HG03064 (cell line): Measurements from ENCODE around the gene SFXN1.
"Not testable (repeated sequence)": the region's sequence is repeated elsewhere in the genome, so short reads cannot be mapped to it uniquely, and the experiment has no call there.

ENCODE experiments used
- ATAC-seq: cut with Tn5 transposase; IDR thresholded peaks from one replicate; pipeline ENCODE4 v1.9.1; 2021; ENCODE audit warnings: low read depth; ENCODE audit not compliant: unreplicated experiment

The SFXN1 gene

DNA sequence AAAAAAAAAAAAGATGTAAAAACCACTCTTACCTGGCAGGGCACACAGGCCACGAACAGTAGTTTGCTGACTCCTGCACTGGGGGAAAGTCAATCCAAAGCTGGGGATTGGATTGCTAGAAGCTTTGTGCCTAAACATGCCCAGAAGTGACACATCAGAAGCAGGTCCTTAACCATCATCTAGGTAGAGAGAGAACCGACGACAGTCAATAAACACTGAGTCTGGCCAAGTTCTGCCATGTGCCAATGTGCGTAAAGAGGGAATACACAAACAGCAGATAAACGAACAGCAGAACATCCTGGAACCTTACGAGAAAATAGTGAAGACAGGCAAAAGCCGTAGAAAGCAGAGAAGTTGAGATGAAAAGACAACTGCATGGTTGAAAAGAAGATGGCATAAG is 14.9 kb downstream of the SFXN1 start:
- ATAC-seq = no peak

DNA sequence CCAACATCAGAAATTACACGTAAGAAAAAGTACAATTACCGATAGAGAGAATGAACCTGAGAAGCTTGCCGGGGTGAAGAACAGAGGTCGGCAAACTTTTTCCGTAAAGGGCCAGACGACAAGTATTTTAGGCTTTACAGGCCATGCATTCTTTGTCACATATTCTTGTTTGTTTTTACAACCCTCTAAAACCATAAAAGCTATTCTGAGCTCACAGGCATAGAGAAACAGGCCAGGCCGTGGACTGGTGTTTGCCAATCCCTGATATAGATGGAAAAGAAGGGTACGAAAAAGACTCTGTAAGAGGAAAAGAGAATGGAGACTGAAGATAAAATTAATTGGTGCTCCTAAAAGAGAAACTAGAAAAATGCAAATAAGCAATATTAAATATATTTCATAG is 15.4 kb downstream of the SFXN1 start:
- no peak for ATAC-seq

DNA sequence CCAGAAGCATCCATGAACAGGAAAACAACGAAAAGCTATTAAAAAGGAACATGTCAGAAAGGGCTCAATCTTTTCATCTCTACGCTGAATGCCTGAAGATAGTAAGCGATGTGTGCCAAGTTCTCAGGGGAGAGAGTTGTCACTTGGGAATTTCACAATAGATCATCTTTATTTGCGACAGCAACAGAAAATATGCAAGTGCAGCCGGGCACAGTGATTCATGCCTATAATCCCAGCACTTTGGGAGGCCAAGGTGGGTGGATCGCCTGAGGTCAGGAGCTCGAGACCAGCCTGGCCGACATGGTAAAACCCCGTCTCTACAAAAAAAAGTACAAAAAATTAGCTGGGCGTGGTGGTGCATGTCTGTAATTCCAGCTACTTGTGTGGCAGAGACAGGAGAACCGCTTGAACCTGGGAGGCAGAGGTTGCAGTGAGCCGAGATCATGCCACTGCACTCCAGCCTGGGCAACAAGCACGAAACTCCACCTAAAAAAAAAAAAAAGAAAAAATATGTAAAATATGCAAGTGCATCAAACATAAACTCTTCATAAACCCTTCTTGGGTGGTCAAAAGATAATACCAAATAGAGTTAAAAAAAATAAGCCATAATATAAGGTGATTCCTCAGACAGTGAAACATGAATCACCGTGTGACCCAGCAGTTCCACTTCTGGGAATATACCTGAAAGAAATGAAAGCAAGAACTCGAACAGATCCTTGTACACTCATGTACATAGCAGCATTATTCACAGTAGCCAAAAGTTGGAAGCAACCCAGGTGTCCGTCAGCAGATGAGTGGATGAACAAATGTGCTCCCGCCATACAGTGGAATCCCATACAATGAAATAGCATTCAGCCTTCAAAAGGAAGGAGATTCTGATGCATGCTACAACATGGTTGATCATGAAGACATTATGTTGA is 16.2 kb downstream of the SFXN1 start:
- ATAC-seq = no peak

DNA sequence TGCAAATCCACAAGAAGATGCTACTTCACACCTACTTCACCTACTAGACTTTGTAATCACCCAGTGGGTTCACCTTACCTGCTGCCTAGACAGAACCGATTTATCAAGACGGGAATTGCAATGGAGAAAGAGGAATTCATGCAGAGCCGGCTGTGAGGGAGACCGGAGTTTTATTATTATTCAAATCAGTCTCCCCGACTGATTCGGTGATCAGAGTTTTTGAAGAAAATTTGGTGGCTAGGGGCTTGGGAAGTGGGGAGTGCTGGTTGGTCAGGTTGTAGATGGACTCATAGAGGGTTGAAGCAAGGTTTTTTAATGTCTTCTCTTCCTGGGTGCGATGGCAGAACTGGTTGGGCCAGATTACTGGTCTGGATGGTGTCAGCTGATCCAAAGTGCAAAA is 23.4 kb downstream of the SFXN1 start:
- no peak for ATAC-seq

DNA sequence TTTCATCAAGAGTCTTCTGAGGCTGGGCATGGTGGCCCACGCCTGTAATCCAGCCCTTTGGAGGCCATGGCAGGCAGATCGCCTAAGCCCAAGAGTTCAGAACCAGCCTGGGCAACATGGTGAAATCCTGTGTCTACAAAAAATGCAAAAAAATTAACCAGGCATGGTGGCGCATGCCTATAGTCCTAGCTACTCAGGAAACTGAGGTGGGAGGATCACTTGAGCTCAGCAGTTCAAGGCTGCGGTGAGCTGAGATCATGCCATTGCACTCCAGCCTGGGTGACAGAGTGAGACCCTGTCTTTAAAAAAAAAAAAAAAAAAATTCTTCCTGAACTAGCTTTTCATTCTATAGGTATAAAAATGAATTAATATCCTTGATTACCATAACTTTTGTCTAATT is 29.3 kb downstream of the SFXN1 start:
- ATAC-seq = not testable (repeated sequence)

DNA sequence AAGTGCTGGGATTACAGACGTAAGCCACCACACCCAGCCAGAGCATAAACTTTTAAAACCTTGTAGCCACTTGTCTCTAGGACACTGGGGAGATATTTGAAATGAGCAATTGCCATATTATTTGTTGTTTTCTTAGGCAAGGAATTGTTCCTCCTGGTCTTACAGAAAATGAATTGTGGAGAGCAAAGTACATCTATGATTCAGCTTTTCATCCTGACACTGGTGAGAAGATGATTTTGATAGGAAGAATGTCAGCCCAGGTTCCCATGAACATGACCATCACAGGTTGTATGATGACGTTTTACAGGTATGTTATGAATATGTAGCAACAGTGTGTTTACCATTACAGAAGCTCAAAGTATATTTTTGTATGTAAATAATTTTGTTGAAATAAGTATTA is 30.5 kb downstream of the SFXN1 start:
- no peak for ATAC-seq

DNA sequence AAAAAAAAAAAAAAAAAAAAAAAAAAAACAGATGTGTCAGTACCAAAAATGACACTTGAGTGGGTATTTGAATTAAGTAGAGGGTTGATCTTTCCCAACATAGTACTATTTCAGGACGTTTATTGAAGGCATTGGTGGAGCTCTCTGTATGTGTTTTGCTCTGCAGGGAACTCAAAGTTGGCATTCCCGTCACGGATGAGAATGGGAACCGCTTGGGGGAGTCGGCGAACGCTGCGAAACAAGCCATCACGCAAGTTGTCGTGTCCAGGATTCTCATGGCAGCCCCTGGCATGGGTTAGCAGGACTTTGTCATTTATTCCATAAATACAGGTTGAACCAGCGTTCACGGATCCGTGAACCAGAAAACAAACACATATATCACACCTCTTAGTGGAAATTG is 34.9 kb downstream of the SFXN1 start:
- ATAC-seq = no peak

DNA sequence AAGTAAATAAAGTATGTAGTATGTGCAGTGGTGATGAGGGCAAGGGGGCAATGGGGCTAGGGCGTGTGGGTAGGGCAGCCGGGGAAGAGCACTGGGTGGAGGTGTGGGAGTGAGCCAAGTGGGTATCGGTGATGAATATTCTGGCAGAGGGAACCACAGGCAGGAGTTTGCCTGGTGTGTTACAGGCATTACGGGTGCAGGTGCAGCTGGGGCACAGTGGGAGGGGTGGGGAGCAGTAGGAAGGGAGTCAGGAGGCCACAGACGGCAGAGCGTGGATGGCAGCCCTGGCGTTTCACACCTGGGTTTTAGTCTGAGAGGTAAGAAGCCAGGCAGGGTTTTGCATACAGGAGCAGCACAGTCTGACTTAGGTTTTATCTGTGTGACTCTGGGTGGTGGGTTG is 35.4 kb downstream of the SFXN1 start:
- ATAC-seq = no peak

DNA sequence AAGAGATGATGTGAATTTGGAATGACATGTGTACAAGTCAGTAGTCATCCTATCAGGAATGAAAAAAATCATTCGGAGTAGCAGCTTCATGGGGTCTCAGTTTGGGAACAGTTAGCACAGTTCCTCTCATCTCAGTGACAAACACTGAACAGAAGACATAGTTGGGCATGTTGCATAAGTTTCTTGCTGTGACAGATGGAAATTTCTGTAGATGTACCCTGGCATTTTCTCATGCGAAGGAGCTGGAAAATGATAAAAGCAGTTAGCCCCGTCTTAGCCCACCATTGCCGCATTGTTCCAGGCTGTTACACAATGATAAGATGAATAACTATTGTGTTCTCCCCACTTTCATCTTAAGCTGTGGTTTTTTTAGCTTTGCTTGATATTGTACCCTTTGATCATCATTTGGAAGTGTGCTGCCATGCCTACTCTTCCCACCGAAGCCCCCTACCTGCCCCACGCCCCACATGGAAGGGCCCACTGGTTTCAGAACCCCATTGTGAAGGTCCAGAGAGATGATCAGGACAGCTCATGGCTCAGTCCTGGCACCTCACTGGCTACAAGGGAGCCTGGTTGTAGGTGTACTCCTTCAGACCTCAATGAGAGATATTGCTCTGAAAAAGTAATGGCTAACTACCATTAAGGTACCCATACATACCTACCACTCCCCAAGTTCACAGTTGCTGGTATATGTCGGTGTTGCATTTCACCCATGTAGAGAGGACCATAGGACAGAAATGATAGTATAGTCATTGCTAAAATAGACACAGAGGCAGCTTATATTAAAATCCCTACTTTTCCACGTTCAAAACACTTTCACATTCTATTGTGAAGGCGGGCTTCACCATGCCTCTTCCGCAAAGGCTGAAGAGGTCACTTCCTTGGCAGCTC is 38.8 kb downstream of the SFXN1 start:
- no peak for ATAC-seq

DNA sequence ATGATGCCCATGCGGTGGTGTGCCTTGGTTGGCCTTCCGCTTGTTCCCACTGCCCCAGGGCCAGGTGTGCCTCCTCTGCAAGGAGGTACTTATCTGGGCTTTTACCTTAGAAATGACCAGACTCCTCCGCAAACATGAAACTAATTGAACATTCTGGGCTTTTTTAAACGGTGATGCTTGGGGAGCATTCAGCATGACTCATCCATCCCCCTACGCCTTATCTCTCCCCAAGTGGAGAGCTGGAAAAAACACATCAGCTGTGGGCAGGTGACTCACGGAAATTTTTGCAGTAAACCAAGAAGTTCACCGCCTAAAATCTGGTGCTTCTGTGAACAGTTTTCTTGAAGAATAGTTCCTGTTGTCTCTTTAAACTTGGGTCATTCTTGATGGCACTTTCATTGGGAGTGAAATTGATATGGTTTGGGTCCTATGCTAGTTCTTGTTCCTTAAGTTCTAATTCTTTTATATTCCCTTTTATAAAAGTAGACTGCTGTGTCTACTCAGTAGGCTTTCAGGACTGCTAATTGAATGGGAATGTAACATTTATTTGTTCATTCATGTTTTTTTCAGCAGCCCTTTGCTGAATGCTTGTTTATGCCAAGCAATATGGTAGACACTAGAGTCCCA is 39.6 kb downstream of the SFXN1 start:
- no peak for ATAC-seq

DNA sequence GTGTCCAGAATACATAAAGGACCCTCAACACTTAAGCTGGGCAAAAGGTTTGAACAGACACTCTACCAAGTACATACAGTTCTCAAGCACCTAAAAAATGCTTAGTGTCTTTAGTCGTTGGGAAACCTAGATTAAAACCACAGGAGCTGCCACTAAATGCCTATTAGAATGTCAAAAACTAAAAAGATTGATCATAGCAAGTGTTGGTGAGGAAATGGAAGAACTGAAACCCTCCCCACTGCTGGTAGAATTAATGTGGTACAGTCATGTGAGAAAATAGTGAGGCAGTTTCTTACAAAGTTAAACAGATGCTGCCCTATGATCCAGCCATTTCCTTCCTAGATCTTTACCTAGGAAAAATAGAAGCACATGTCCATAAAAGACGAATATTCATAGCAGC is 40.6 kb downstream of the SFXN1 start:
- ATAC-seq = no peak

DNA sequence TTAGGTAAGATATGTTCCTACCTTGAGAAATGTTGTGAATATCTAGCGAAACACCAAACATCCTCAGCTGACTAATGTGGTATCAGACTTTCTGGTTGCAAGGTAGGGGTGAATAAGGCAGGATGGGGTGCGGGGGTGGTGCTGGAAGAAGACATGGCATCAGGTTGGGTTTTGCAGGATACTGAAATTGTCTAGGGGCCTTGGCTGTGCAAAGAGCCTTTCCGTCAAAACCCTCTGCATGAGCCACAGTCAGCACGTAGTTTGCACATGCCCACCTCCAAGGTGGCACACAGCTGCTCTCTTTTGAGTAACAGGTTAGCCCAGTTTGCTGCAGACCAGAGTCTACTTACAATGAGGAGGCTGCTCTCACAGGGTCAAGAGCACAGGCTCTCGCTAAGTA is 42.0 kb downstream of the SFXN1 start:
- ATAC-seq = no peak

DNA sequence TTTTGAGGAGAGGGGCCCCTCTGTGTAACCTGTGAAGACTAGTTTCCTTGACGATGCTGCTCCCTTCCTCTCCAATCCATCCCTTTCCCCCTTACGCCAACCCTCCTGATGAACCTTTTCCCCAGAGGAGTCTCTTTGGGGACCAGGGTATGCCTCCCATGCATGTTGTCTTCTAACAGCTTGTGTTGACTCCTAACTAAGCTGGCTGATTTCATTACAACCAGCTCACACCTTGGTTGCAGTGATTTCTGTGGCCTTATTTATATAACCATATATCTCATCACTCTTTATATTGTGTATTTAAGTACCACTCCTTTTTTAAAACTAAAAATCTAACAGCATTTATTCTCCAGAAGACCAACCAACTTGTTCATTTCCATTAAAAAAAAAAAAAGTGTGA is 42.5 kb downstream of the SFXN1 start:
- no peak for ATAC-seq

DNA sequence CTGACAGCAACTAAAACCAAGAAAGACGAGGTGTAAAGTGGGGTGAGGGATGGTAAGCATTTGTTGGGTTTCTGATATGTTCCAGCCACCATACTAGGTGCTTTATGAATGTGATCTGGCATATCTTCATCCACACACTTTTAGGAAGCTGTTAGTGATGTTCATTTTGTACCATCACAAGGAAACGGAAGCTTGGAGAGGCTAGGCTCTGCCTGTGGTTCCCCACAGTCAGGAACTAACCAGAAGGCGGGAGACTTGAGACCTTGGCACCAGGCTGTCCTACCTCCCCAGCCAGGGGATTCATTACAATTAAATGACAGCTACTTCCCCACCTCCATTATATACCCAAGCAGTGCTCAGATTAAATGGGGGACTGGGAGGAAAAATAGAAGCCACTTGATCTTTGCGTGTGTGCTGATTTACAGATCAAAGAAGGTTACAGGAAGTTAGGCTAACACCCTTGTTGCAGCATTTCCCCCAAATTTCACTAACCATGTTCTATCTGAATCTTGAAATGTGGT is 43.0 kb downstream of the SFXN1 start:
- ATAC-seq = no peak

DNA sequence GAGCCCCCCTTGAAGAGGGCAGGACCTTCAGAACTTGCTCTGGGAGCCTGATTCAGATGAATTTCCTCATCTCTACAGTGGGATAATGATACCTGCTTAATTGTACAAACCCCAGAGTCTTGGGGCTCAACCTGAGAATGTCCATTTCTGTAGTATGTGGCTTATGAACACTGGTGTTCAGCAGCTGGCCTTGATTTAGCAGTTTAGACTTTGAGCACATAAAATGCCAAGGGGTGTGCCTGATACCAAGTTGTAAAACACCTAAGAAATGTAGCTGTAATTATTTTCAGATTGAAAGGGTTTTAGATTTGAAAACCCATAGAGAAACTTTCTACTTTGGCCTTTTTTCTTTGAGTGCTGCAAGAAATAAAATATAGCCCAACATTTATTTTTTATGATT is 44.9 kb downstream of the SFXN1 start:
- ATAC-seq = no peak

DNA sequence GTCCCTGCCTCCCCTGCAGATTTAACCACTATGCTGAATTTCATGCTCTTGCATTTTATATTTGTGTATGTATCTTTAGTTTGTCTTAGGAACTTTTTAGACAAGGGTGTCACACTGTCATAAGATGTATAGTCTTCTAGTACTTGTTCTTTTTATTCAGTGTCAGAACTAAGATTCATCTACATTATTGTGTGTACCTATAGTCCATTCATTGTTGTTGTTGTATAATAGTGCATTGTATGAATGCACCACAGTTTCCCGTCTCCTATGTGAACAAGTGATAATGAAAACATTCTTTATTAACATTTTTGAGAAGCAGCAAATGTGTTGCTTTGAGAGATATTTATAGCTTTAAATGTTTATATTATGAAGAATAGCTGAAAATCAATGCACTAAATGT is 45.9 kb downstream of the SFXN1 start:
- no peak for ATAC-seq

DNA sequence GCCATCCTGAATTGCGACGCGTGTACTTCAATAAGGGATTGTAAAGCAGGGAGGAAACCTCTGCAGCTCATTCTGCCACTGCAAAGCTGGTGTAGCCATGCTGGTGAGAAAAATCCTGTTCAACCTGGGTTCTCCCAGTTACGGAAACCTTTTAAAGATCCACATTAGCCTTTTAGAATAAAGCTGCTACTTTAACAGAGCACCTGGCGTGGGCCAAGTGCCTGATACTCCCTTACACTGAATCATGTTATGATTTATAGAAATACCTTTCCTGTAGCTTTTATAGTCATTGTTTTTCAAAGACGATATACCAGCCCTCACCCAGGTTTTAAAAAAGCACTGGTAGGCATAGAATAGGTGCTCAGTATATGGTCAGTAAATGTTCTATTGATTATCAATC is 48.3 kb downstream of the SFXN1 start:
- ATAC-seq = no peak

DNA sequence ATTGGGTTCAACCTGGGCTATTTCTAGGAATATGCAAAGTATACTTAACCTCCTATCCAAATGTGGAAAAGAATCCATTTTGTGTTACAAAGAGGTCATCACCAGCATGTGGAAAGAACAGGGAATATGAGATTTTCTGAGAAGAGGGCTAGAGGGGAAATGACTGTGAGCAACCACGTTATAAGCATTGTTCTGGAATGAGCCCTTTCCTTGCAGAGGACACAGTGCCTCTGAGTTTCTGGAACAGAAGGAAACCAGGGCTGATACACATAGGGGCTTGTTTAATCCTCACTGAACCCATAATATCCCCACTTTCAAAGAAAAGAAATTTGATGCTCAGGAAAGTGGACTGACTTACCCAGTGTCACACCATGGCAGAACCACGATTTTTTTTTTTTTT is 53.0 kb downstream of the SFXN1 start:
- ATAC-seq = no peak

DNA sequence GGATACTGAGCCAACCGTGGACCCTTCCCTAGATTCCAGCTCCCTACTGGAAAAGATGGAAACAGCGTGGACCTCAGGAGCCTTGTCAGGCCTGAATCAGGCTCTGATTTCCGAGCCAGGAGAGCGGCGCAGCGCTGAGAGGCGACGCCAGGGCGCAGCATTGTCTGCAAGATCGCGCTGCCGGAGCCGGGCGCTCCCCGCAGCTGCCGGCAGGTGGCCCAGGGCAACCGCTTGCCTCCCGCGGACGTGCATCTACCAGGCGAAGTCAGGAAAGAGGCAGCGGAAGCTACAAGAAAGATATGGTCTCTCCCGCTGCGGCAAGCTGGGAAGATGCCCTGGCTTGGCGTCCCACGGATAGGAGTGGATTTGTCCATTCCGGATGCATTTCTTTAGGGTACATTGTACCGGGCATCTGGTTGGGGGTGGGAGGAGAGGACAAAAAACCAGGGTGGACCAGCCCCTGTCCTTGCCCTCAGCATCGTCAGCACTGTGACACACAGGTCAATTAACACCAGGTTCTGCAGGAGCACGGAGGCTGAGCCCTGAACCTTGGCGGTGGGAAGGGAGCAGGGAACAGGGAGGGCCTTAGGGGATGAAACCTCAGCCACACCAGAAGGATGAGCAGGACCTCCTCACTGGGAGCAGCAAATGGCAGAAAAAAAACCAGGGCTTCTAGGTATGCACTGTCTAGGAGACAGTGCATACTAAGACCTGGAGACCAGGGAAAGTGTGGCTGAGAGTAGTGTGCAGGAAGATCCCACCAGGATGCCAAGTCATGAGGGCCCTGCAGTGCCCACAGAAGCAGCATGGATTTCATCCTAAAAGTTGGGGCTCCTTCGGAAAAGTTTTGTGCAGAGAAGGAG is 55.9 kb downstream of the SFXN1 start:
- ATAC-seq = peak; percentile 91

DNA sequence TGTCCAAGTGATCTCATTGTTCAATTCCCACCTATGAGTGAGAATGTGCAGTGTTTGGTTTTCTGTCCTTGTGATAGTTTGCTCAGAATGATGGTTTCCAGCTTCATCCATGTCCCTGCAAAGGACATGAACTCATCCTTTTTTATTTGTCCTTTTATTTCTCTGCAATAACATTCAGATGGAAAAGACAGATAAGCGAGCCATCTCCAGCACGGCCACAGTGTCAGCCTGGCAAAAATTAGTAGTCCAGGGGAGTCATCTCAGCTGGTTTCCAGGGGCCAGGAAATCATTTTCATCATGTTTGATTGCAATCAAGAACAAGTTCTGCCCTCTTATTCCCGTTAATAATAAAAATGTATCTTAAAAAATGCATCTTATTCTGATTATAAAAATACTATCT is 57.0 kb downstream of the SFXN1 start:
- ATAC-seq = not testable (repeated sequence)
